Hindlimb muscle (tissue), 1 donor: ENCODE measurements around the gene CD22. TPM values are rescaled to one million over a fixed set of nuclear protein-coding genes. Genes with fewer than 3 reads are reported as not detected.

Source experiments
- DNase-seq: peaks from one replicate; pipeline ENCODE4 v3.0.0-alpha.2; 2013
- polyA plus RNA-seq: library from polyadenylated mRNA; unstranded; fragments of 120-200 nt; gene quantifications from one replicate; pipeline ENCODE4 v1.2.1, GENCODE V29; 2013; ENCODE audit not compliant: insufficient read length

The CD22 gene
- polyA plus RNA-seq, 1 donor, result 0.72 TPM

DNA sequence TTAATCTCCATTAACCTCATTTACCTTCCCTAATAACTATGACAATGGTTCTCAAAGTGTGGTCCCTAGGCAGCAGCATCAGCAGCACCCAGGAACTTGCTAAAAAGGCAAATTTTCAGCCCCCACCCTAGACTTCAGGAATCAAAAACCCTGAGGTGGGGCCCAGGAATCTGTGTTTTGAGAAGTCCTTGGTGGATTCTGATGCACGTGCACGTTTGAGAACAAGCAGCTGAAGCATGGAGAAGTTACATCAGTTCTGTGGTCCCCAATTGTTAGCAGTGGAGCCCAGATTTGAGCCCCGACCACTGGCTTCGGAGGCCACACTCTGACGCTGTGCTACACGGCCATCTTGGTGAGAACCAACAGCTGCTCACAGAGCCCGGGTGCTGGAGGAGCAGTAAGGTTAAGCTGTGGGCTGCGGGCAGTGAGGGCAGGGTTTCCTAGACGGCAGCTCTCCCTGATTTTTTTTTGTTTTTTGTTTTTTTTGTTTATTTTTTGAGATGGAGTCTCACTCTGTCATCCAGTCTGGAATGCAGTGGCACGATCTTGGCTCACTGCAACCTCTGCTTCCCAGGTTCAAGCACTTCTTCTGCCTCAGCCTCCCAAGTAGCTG, 14.0 kb upstream of the CD22 start:
- no peak for DNase-seq

DNA sequence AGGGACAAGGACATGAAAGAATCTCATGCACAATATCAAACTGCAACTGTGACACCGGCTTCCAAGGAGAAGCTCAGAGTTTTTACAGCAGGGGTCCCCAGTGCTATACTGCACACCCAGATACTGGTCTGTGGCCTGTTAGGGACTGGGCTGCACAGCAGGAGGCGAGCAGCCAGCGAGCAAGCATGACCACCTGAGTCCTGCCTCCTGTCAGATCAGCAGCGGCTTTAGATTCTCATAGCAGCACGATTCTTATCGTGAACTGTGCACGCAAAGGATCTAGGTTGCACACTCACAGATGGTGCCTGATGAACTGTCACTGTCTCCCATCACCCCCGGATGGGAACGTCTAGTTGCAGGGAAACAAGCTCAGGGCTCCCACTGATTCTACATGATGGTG, 13.1 kb upstream of the CD22 start:
- no peak for DNase-seq

DNA sequence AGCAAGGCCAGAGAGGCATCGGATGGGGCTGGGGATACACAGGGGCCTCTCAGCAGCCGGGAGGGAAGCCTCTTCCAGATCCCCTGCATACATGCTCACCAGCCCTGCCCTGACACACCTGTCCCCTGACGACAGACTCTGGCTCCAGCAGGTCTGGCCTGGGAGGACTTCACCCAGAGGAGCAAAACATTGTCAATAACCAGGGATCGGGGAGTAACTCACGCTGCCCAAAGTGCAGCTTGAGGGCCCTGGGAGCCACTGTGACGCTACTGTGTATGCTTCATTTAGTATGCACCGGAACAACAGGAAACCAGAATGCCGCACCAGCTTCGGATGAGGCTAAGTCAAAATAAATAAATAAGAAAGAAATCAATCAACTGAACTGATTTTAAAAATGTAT, 12.4 kb upstream of the CD22 start:
- DNase-seq, result no peak

DNA sequence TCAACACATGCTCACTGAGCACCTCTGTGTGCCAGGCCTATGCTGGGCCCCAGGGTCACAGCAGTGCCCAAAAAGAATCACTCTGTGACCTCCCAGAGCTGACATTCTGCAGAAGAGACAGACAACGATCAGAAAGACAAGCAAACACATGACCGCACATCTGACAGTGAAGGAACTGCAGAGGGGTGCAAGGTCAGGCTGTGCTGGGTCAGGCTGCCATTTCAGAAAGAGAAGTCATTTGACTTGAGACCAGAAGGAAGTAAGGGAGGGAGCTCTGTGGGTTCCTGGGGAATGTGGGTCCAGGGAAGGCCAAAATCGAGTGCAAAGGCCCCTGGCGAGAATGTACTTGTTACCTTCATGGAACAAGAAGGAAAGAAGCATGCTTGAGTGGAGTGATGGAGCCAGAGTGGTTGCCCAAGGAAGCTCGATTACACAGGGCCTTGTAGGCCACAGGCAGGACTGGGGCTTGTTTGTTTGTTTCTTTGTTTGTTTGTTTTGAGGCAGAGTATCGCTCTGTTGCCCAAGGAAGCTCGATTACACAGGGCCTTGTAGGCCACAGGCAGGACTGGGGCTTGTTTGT, 11.4 kb upstream of the CD22 start:
- no peak for DNase-seq

DNA sequence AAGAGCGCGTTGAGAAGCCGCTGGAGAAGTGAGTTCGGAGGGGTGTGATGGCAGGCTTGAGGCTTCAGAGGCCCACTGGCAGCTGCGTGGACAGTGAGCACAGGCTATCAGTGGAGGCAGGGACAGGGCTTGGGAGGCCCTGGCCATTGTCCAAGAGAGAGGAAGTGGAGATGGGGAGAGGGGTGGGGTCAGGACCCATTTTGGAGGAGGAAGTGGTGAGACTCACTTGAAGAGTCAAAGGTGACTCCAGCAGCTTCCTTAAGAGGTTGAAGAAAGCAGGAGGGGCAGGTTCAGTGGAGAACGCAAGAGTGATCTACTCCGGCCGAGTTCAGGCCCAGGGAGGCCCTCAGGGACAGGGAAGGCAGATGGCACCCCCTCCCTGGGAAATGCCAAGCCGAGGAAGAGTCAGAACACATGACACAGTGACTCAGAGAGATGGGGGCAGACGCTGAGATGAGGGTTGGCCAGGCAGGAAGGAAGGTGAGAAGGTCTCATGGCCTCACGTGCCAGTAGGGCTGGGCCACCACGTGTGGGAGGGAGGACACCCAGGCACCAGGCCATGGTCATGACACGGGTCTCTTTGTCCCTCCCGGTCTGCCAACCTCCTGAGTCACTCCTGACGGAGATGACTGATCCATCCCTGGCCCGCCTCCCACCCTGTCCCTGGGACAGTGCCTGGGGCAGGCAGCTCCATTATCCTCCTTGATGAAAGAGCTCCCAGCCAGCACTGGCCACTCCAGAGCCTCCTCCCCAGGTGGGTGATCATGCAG, 10.1 kb upstream of the CD22 start:
- DNase-seq, result no peak

DNA sequence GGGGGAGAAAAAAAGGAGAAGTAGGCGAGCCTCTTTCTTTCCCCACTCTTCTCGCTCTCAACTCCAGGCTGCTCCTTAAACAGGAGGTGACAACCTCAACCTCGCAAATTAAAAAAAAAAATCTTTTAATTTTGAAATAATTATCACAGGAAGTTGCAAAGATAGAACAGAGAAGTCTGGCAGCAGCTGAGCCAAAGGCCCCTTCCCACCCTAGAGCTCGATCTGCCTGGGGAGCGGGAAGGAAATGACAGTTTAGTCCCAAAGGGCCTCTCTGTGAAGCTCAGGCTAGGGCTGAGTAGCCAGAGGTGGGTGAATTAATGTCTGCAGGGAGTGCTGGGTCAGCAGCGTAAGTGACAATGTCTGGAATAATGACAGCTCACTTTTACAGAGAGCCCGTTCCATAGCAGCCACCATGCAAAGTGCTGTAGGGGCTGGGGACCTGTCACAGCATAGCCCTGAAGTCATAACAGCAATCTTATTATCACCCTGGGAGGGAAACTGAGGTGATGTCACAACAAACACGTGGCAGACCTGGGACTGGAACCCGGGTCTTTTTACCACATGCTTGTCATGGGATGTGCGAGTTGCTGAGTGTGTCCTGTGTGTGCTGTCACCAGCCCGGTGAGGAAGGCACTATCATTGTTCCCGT, 8.8 kb upstream of the CD22 start:
- DNase-seq, result no peak

DNA sequence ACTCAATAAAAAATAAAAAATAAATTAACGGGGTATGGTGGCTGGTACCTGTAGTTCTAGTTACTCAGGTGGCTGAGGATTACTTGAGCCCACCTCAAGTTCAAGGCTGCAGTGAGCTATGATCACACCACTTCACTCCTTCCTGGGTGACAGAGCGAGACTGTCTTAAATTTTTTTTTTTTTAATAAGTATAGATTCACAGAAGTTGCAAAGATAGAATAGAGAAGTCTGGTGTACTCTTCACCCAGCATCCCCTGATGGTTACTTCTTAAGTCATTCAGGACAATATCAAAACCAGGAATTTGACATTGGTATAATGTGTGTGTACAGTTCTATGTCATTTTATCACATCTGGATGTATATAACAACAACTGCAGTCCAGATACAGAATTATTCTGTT, 7.7 kb upstream of the CD22 start:
- DNase-seq, result no peak

DNA sequence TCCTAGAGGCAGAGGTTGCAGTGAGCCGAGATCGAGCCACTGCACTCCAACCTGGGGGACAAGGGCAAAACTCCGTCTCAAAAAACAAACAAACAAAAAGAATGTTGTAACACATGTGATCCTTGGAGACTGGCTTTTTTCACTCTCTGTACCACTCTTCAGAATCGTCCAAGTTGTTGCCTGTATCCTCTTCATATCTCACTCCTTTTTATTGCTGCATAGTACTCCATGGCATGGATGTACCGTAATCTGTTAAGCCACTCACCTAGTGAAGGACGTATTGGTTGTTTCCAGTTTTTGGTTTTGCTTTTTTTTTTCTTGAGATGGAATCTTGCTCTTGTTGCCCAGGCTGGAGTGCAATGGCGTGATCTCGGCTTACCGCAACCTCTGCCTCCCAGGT, 7.0 kb upstream of the CD22 start:
- no peak for DNase-seq

DNA sequence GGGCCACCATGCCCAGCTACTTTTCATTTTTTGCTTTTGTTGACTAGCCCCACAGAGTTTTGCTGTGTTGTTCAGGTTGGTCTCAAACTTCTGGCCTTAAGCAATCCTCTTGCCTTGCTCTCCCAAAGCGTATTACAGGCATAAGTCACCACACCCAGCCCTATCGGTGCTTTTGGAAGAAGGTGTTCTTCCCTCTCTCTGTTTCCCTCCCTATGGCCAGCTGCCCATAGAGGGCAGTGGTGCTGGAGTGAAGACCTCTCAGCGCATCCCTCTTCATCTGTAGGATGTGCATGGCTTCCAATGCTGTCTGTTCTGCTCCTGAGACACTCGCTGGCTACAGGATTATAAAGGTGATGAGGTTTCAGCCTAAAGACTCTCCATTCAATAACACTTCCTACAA, 1.3 kb upstream of the CD22 start:
- no peak for DNase-seq

DNA sequence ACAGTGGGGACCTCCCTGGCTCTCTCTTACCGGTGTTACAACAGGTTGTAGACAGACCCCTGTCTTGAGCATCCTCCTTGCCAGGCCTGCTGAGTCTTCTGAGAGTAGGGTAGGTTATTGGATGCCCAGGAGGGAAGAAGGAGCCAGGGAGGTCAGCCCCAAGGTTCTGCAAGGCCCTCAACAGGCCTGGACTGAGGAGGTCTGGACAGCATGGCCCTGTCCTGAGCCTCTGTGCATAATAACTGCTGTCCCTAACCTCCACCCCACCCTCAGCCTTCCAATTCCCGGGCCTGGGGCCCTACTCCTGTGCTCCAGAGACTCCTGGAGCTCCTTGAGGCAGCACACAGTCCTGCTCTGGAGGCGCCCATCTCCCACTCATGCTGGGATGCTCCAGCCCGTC, 336 bp downstream of the CD22 start:
- no peak for DNase-seq

DNA sequence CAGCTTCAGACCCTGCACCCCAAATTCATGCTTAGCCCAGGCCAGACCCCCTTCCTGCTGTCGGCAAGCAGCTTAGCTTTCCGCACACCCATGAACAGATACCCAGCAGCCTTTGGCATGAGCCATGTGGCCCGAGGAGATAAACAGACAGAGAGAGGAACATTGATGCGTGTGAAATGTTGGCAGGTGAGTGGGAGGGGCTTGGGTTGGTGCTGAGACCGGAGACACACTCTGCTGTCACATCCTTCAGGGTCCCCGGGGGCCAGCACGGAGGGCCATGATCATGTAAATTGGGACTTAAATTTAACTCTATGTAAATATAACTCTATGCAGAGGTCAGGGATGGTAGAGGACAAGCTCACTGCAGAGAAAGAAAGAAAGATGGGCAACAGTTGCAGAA, 1.5 kb downstream of the CD22 start:
- no peak for DNase-seq

DNA sequence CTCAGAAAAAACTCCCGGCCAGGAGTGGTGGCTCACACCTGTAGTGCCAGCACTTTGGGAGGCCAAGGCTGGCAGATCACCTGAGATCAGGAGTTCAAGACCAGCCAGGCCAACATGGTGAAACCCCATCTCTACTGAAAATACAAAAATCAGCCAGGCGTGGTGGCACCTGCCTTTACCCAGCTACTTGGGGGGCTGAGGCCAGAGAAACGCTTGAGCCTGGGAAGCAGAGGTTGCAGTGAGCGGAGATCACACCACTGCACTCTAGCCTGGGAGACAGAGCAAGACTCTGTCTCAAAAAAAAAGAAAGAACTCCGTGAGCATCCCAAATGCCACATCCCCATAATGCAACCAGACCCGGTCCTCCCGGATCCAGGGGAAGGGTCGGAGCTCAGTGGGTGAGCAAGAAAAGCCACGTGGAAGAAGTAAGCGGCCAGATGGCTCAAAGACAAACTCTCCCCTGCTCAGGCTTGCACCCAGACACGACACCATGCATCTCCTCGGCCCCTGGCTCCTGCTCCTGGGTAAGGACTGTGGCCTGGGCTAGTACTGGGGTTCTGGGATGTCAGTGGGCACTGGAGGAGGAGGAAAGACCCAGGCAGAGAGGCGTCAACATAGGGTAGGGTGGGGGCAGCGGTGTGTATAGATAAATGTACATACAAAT, 2.7 kb downstream of the CD22 start:
- DNase-seq, result no peak

DNA sequence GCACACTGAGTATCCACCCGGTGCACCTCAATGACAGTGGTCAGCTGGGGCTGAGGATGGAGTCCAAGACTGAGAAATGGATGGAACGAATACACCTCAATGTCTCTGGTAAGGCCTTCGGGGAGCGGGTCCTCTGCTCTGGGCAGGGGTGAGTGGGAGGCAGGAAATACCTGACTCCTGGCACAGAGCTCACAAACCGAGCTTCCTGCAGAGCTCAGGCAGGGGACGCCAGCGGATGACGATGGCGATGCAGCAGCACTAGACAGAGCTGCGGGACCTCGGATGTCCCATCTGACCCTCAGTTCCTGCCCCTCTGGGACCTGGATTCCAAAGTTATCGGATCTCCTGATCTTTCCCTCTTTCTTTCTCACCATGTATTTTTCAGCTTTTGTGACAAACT, 3.8 kb downstream of the CD22 start:
- DNase-seq, result no peak

DNA sequence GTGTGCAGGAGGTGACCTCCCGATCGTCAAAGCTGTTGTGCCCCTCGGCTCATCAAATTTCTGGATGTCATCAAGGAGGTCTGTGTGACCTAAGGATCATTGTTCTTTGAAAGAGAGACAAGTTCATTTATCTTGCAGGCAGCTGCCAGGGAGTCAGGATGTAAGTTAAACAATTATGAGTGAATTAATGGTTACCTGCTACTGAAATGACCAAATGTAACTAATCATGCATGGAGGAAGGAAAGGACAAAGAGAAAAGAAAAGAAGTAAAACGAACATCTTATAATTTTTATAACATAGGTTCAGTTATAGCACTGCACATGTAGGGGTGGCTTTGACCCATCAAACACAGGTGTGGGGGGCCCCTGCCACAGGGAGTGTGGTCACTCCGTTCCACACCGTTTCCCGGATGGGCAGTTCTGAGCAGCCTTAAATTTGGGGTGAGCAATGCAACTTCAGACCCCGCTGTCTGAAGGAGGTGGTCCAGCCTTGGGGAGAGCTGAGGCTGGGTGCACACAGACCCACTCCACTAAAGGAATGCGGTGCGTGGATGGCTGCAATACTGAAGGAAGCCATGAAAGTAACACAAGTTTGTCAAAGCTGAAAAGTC, 5.3 kb downstream of the CD22 start:
- DNase-seq, result no peak

DNA sequence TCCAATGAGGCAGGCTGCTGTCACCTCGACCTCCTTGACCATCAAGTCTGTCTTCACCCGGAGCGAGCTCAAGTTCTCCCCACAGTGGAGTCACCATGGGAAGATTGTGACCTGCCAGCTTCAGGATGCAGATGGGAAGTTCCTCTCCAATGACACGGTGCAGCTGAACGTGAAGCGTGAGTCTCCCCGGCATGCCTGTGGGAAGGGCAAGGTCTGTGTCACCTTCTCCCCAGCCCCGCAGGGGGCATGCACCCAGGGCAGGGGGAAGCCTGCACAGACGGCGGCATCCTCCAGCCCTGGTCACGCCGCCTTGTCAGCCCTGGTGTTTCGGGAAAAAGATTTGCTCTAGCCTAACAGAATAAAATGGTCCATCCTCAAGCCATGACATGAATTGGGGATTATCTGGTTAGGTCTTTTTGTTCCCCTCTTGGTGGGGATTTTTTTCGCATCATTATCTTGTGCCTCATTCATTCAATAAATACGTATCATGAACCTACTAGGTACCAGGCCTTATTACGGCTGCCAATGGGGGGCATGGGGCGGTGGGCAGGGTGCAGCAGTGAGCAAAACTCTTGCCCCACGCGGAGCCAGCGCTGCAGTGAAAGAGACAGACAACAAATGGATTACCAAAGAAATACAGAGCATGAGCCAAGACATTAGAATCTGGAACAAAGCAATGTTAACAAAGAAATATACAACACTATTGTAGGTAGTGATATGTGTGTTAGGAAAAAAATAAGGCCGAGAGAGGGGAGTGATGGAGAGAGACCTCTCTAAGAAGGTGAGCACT, 7.4 kb downstream of the CD22 start:
- DNase-seq, result no peak

DNA sequence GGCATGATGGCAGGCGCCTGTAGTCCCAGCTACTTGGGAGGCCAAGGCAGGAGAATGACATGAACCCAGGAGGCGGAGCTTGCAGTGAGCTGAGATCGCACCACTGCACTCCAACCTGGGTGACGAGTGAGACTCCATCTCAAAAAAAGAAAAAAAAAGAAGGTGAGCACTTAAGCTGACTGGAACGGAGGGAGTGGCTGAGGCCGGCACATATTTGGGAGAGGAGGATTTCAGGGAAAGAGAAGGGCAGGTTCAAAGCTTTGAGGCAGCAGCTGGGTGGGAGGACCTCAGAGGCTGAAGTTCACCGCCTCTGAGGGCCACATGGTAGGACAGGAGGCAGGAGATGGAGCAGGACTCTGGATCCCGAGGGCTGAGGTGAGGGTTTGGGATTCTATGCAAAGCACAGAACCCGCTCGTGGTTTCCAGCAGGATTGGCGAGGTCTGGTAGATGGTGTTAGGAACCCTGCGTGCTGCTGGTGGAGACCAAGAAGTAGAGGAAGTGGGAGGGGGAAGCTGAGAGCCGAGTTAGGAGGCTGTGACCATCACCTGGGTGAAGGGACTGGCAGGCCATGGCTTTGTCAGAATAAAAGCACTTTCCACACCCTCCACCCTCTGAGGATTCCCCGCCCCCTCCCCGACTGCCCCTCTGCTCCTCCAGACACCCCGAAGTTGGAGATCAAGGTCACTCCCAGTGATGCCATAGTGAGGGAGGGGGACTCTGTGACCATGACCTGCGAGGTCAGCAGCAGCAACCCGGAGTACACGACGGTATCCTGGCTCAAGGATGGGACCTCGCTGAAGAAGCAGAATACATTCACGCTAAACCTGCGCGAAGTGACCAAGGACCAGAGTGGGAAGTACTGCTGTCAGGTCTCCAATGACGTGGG, 8.4 kb downstream of the CD22 start:
- DNase-seq, result no peak

DNA sequence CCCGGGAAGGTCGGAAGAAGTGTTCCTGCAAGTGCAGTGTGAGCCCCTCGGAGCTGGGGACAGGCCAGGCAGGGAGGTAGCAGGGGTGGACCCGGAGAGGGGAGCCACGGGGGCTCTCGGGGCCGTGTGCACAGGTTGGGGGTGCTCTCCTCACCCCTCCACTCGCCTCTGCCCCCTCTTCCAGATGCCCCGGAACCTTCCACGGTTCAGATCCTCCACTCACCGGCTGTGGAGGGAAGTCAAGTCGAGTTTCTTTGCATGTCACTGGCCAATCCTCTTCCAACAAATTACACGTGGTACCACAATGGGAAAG, 9.0 kb downstream of the CD22 start:
- DNase-seq, result no peak

DNA sequence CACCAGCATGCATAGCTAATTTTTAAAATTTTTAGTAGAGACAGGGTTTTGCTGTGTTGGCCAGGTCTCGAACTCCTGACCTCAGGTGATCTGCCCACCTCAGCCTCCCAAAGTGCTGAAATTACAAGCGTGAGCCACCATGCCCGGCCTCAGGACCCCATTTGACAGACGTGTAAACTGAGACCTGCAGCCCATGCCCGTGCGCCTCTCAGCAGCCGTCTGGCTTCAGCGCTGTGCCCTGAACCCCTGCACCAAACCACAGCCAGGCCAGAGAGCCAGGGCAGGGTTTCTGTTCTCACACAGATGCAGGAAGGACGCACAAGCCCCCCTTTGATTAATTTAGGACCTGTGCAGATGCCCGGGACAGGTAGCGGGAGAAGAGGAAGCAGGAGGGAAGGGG, 11.4 kb downstream of the CD22 start:
- DNase-seq, result no peak

DNA sequence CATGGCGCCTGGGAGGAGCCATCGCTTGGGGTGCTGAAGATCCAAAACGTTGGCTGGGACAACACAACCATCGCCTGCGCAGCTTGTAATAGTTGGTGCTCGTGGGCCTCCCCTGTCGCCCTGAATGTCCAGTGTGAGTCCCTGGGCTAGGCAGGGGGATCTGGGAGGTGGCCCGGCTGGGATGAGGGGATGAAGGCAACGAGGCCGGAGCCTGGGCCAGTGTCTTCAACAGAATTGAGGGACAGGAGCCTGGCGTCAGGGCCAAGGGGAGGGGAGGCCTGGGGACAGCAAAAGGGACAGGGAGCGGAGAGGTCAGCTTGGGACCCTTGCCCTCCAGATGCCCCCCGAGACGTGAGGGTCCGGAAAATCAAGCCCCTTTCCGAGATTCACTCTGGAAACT, 12.0 kb downstream of the CD22 start:
- DNase-seq, result no peak

DNA sequence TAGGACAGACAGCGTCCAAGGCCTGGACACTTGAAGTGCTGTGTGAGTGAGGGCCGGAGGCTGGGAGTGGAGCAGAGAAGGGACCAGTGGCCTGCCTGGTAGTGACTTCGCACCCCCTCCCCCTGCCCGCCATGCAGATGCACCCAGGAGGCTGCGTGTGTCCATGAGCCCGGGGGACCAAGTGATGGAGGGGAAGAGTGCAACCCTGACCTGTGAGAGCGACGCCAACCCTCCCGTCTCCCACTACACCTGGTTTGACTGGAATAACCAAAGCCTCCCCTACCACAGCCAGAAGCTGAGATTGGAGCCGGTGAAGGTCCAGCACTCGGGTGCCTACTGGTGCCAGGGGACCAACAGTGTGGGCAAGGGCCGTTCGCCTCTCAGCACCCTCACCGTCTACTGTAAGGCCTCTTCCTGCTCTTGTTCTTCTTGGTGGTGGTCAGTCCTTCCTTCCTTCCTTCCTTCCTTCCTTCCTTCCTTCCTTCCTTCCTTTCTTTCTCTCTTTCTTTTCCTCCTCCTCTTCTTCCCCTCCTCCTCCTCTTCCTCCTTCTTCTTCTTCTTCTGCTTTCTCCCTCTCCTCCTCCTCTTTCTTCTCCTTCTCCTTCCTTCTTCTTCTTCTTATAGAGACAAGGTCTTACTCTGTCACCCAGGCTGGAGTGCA, 12.7 kb downstream of the CD22 start:
- no peak for DNase-seq

DNA sequence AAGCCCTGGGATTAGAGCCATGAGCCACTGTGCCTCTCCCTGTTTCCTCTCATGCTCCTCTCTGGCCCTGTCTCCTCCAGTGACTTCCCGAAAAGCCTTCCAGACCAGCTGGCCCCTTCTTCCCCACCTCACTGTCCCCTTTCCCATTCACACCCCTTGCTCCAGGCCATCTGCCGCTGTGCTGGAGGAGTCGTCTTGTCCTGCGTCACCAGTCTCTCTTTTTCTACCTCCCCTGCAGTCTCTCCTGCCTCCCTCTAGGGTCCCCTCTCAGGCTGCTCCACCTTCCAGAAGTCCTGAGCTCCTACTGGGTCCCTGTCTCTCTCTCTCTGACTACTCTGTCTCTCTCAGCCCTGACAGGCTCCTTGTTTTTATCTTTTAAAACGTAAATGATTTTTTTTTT, 13.4 kb downstream of the CD22 start:
- no peak for DNase-seq
